ENCODE results near the gene ARF6. TPM values are rescaled to one million over a fixed set of nuclear protein-coding genes. Genes with fewer than 3 reads are reported as not detected.

The ARF6 gene
- total and polyA plus RNA-seq, 10 of the 15 experiments (the other 5 are each of a cell fraction or from before 2014, with no cell fraction given): 46.8 to 128 (median 71.9) TPM

DNA sequence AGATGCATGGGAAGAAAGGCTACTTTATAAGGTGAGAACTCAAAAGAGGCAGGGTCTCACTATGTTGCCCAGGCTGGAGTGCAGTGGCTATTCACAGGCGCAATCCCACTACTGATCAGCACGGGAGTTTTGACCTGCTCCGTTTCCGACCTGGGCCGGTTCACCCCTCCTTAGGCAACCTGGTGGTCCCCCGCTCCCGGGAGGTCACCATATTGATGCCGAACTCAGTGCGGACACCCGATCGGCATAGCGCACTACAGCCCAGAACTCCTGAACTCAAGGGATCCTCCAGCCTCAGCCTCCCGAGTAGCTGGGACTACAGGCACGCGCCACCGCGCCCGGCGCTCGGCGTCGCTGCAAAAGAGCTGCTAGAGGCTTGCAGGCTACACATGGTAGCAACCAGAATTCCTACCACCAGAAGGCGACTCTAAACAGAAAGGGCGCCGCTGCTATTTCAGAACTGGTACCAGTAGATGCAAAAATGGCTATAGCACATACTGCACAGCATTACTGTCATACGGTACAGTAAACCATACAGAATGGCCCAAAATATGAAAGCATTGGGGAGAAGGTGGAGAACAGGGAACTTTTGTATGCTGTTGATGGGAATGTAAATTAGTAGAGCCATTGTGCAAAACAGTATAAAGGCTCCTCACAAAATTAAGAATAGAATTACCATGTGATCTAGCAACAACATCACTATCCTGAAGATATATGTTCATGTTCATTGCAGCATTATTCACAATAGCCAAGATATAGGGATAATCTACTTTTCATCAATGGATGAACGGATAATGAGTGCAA lies 39.1 kb upstream of the ARF6 start (continued):
- no peak for TF ChIP-seq RB1 (IDR thresholded peaks at IDR 0.05; ENCODE audit: borderline replicate concordance)
- TF ChIP-seq ATF7 (IDR thresholded peaks at IDR 0.05; ENCODE audit: low read depth): no peak
- no peak for TF ChIP-seq STAT1 (conservative IDR thresholded peaks at IDR 0.05)
- TF ChIP-seq ZSCAN29 (IDR thresholded peaks at IDR 0.05): no peak
- TF ChIP-seq LARP7 (IDR thresholded peaks at IDR 0.05): no peak
- TF ChIP-seq RAD21 (IDR thresholded peaks at IDR 0.05; ENCODE audit: insufficient read depth, low read depth, low read length): peak; percentile 35
- TF ChIP-seq NFIC (IDR thresholded peaks at IDR 0.05; ENCODE audit: low read depth, low read length): no peak
- no peak for TF ChIP-seq FOXK2 (IDR thresholded peaks at IDR 0.05)
- TF ChIP-seq GATAD2B (conservative IDR thresholded peaks at IDR 0.05; ENCODE audit: low read depth): peak; percentile 37; the same call in 1 of the 2 replicates
- TF ChIP-seq SMARCA5 (IDR thresholded peaks at IDR 0.05): peak; percentile 96
- TF ChIP-seq RCOR1 (conservative IDR thresholded peaks at IDR 0.05; ENCODE audit: low read depth, low read length): no peak
- TF ChIP-seq, protein P1, sequence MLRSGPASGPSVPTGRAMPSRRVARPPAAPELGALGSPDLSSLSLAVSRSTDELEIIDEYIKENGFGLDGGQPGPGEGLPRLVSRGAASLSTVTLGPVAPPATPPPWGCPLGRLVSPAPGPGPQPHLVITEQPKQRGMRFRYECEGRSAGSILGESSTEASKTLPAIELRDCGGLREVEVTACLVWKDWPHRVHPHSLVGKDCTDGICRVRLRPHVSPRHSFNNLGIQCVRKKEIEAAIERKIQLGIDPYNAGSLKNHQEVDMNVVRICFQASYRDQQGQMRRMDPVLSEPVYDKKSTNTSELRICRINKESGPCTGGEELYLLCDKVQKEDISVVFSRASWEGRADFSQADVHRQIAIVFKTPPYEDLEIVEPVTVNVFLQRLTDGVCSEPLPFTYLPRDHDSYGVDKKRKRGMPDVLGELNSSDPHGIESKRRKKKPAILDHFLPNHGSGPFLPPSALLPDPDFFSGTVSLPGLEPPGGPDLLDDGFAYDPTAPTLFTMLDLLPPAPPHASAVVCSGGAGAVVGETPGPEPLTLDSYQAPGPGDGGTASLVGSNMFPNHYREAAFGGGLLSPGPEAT (IDR thresholded peaks at IDR 0.05; ENCODE audit: low read depth): 0 out of 2 replicates have a peak, but pooled peaks have one; percentile 20
- TF ChIP-seq TCF7 (IDR thresholded peaks at IDR 0.05; ENCODE audit: borderline replicate concordance): no peak
- TF ChIP-seq SRF (IDR thresholded peaks at IDR 0.05; ENCODE audit: low read depth in 2 of 2, low read length in 2 of 2): no peak
- TF ChIP-seq, protein P2, sequence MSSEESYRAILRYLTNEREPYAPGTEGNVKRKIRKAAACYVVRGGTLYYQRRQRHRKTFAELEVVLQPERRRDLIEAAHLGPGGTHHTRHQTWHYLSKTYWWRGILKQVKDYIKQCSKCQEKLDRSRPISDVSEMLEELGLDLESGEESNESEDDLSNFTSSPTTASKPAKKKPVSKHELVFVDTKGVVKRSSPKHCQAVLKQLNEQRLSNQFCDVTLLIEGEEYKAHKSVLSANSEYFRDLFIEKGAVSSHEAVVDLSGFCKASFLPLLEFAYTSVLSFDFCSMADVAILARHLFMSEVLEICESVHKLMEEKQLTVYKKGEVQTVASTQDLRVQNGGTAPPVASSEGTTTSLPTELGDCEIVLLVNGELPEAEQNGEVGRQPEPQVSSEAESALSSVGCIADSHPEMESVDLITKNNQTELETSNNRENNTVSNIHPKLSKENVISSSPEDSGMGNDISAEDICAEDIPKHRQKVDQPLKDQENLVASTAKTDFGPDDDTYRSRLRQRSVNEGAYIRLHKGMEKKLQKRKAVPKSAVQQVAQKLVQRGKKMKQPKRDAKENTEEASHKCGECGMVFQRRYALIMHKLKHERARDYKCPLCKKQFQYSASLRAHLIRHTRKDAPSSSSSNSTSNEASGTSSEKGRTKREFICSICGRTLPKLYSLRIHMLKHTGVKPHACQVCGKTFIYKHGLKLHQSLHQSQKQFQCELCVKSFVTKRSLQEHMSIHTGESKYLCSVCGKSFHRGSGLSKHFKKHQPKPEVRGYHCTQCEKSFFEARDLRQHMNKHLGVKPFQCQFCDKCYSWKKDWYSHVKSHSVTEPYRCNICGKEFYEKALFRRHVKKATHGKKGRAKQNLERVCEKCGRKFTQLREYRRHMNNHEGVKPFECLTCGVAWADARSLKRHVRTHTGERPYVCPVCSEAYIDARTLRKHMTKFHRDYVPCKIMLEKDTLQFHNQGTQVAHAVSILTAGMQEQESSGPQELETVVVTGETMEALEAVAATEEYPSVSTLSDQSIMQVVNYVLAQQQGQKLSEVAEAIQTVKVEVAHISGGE (CRISPR knock-in tag; IDR thresholded peaks at IDR 0.05): no peak
- TF ChIP-seq SP1 (IDR thresholded peaks at IDR 0.05; ENCODE audit: low read depth, low read length): no peak
- TF ChIP-seq NR2F1 (conservative IDR thresholded peaks at IDR 0.05): peak; percentile 35; the same call in 1 of the 2 replicates
- peak; percentile 54; the same call in 1 of the 2 replicates for TF ChIP-seq SMC3 (IDR thresholded peaks at IDR 0.05; ENCODE audit: borderline replicate concordance, low read length)
- TF ChIP-seq EP300 (IDR thresholded peaks at IDR 0.05; ENCODE audit: borderline replicate concordance in 1 of 2, control insufficient read depth in 1 of 2, low read depth in 2 of 2, low read length in 2 of 2): no peak
- no peak for TF ChIP-seq EED (IDR thresholded peaks at IDR 0.05; ENCODE audit: low read depth)
- TF ChIP-seq, protein P3, sequence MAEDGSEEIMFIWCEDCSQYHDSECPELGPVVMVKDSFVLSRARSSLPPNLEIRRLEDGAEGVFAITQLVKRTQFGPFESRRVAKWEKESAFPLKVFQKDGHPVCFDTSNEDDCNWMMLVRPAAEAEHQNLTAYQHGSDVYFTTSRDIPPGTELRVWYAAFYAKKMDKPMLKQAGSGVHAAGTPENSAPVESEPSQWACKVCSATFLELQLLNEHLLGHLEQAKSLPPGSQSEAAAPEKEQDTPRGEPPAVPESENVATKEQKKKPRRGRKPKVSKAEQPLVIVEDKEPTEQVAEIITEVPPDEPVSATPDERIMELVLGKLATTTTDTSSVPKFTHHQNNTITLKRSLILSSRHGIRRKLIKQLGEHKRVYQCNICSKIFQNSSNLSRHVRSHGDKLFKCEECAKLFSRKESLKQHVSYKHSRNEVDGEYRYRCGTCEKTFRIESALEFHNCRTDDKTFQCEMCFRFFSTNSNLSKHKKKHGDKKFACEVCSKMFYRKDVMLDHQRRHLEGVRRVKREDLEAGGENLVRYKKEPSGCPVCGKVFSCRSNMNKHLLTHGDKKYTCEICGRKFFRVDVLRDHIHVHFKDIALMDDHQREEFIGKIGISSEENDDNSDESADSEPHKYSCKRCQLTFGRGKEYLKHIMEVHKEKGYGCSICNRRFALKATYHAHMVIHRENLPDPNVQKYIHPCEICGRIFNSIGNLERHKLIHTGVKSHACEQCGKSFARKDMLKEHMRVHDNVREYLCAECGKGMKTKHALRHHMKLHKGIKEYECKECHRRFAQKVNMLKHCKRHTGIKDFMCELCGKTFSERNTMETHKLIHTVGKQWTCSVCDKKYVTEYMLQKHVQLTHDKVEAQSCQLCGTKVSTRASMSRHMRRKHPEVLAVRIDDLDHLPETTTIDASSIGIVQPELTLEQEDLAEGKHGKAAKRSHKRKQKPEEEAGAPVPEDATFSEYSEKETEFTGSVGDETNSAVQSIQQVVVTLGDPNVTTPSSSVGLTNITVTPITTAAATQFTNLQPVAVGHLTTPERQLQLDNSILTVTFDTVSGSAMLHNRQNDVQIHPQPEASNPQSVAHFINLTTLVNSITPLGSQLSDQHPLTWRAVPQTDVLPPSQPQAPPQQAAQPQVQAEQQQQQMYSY (CRISPR knock-in tag; IDR thresholded peaks at IDR 0.05): no peak
